ENCODE measurements around the gene SAMD10. TPM values are rescaled to one million over a fixed set of nuclear protein-coding genes. Genes with fewer than 3 reads are reported as not detected.
A peak's percentile ranks its signal among the peaks of the same experiment; 100 is the strongest.

Gene SAMD10
- total RNA-seq, 6 experiments from 2014 or later: 2.7 to 6.7 (median 3.5) TPM

GRCh38 chr20:64024141-64024990 is 44.9 kb upstream of the SAMD10 start:
- Histone ChIP-seq H3K4me3 (no peak overlapping the region), H3K36me3 (peaks cover 0 to 67% (median 29%) of the 10 kb centered on the region in 4 donors), H3K4me1 (peaks cover 0 to 28% (median 13%) of the 10 kb centered on the region in 4 donors), H3K27me3 (no peaks in the 10 kb centered on the region), H3K27ac (peak overlapping the region in 2 of 3 donors; percentile 47 to 59), H3K9me3 (no peaks in the 10 kb centered on the region)
- TF ChIP-seq CTCF (IDR thresholded peaks at IDR 0.05) (no peak), POLR2A (IDR thresholded peaks at IDR 0.05) (no peak)
- ATAC-seq (peak; percentile 78 to 83 (median 82)), DNase-seq (peak; percentile 69 to 86 (median 76))
- 54% methylated on average over 12 of the region's 17 CpGs for WGBS (ENCODE audit: insufficient coverage, low coverage, low lambda C conversion rate, missing lambda C conversion rate)
- intact Hi-C loops (cut with DNase I): no loop called here

GRCh38 chr20:64023361-64024140 is 44.1 kb upstream of the SAMD10 start:
- peaks cover 0 to 28% (median 13%) of the 10 kb centered on the region in 4 donors for H3K4me1 ChIP-seq
- intact Hi-C loops (cut with DNase I): no loop called here
- H3K27me3 ChIP-seq: no peaks in the 10 kb centered on the region
- peak overlapping the region in 1 of 3 donors; percentile 59 for H3K27ac ChIP-seq
- no peak overlapping the region for H3K4me3 ChIP-seq
- WGBS (ENCODE audit: insufficient coverage, low coverage, low lambda C conversion rate, missing lambda C conversion rate): 61% methylated on average over 10 of the region's 15 CpGs
- H3K9me3 ChIP-seq: no peaks in the 10 kb centered on the region
- peak in 1 of 3 donors; percentile 61 for DNase-seq
- H3K36me3 ChIP-seq: peaks cover 0 to 67% (median 26%) of the 10 kb centered on the region in 4 donors
- TF ChIP-seq CTCF (IDR thresholded peaks at IDR 0.05): no peak
- no peak for TF ChIP-seq POLR2A (IDR thresholded peaks at IDR 0.05)
- peak; percentile 3 to 47 (median 24) for ATAC-seq

GRCh38 chr20:64022671-64023360 is 43.4 kb upstream of the SAMD10 start:
- H3K27me3 ChIP-seq: no peaks in the 10 kb centered on the region
- no peak for TF ChIP-seq POLR2A (IDR thresholded peaks at IDR 0.05)
- TF ChIP-seq CTCF (IDR thresholded peaks at IDR 0.05): no peak
- no peak for ATAC-seq
- intact Hi-C loops (cut with DNase I): no loop called here
- no peaks in the 10 kb centered on the region for H3K9me3 ChIP-seq
- no peak overlapping the region for H3K27ac ChIP-seq
- H3K36me3 ChIP-seq: peaks cover 0 to 67% (median 25%) of the 10 kb centered on the region in 4 donors
- WGBS (ENCODE audit: insufficient coverage, low coverage, low lambda C conversion rate, missing lambda C conversion rate): 91% methylated on average over 1 of the region's 17 CpGs
- H3K4me1 ChIP-seq: peaks cover 0 to 28% (median 13%) of the 10 kb centered on the region in 4 donors
- no peak for DNase-seq
- no peak overlapping the region for H3K4me3 ChIP-seq
